GM19238 (cell line): ENCODE results near the gene MYO1D.

Source experiments
- DNase-seq: peaks from one replicate; pipeline ENCODE4 v3.0.0; 2011; ENCODE audit warnings: low spot score; ENCODE audit not compliant: insufficient read length

The MYO1D gene

DNA sequence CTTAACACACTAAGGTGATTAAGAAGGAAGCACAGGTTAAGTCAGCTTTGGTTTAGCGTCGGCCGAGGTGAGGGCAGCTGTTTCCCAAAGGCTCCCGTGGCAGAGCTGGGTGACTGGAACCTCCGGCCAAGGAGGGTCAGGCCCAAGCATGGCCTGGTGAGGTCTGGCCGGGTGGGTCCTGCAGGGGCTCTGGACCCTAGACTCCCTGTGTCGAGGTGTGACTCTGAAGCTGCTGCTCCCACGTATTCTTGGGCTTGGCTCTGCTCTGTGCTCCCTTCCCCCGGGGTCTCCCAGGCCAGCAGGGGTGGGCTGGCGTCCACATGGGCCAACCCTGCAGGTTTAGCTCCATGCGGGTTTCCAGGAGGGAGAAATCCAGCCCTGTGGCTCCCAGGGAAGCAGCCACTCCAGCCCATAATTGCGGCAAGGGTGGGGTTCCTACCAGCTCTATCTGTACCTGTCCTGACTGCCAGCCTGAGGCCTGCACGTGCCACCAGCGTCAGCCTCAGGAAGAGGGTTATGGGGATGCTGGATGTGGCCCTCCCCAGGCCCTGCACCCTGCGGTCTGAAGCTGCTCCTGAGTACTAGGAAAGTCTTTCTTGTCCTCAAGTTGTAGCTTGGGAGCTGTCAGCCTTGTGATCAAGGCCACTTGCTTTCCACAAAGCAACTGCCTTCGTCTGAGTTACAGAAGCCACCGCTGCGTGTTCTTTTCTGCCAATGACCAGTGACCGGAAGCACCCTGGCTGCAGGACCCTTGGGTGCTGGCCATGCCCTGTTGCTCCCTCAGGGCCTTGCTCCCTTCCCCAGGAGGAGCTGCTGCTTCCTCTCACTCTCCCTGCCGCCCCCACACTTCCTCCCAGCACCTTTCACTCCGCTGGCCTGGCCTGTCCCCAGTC, 385.3 kb downstream of the MYO1D start:
- DNase-seq: no peak

DNA sequence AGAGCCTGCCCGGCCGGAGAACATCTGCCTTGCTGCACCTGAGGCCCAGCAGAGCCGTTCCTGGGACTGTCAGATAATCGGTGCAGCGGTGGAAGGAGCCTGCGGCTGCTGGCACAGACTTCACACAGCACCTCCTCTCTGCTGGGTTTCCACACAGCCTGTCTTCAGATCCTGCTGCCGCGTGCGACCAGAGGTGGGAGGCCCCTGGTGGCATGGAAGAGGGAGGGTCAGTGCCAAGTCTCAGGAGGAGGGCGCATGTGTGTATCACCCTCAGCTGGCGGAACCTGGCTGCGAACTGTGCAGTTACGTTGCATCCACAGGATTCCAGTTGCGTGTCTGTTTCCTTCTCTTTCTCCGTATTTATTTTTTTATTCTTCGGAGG, 386.8 kb downstream of the MYO1D start:
- no peak for DNase-seq

DNA sequence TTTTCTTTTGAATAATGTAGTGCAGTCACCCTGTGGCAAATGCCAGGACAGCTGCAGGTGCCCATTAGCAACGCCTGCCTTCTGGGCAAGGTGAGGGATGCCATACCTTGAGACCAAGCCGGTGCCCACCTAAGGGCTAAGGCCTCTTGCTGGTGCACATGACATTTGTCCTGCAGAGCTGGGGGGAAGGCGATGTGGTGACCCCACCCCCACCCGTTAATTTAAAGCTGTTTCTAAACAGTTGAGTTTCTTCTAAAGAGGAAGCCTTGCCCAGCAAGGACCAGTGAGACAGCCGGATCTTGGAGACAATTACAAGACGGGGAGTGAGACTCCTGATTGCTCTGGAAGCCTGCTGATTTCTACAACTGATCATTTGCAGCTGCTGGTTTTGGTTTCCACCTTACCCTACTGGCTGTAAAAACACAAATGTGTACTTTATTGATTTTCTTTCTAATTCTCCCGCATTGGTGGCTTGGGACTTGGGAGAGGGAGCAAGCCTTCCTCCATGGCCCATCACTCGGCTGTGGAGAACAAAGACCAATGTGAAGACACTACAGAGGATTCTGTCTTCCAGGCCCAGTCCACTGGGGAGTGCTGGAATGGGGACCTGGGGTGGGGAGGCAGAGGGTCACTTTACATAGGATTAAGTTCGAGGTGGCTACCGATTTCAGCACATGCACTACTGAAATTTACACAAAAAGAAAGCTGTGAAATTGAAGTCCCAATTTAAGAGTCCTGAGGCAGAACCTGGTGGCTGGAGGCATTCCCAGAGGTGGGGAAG, 387.4 kb downstream of the MYO1D start:
- DNase-seq: no peak

DNA sequence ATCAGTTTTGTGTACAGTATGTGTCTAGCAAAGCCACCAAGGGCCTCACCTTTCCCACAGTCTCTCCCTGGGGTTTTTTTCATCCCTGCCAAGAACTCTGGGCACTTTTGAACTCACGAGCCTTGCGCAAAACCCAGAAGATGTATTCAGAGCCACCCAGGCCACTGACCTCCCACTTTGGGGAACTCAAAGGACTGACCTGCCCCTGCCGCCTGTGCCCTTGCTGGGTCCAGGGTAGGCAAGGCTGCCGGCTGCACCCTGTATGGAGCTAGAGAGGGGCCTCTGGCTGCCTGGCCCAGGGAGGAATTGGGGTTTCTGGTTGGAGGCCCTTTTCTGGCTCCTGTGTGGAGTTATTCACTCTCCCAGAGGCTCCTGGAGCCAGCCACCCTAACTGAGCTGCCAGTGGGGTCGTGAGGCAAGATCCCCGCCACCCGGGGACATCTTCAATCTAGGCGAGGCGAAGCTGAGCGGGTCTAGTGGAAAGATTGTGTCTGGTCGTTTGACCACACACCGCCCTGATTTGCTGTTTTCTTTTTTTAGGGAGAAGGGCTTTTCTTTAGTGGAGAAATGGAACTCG, 388.2 kb downstream of the MYO1D start:
- DNase-seq: no peak

DNA sequence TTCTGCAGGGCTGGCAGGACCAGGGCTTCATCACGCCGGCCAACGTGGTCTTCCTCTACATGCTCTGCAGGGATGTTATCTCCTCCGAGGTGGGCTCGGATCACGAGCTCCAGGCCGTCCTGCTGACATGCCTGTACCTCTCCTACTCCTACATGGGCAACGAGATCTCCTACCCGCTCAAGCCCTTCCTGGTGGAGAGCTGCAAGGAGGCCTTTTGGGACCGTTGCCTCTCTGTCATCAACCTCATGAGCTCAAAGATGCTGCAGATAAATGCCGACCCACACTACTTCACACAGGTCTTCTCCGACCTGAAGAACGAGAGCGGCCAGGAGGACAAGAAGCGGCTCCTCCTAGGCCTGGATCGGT, 388.8 kb downstream of the MYO1D start:
- DNase-seq: no peak

DNA sequence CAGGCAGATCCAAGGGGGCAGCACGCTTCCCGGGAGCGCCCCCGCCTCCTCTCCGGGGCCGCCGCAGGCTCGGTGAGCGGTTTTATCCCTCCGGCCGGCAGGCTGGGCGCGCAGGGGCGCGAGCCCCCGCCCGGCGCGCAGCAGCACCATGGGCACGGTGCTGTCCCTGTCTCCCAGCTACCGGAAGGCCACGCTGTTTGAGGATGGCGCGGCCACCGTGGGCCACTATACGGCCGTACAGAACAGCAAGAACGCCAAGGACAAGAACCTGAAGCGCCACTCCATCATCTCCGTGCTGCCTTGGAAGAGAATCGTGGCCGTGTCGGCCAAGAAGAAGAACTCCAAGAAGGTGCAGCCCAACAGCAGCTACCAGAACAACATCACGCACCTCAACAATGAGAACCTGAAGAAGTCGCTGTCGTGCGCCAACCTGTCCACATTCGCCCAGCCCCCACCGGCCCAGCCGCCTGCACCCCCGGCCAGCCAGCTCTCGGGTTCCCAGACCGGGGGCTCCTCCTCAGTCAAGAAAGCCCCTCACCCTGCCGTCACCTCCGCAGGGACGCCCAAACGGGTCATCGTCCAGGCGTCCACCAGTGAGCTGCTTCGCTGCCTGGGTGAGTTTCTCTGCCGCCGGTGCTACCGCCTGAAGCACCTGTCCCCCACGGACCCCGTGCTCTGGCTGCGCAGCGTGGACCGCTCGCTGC, 389.3 kb downstream of the MYO1D start:
- DNase-seq: no peak

DNA sequence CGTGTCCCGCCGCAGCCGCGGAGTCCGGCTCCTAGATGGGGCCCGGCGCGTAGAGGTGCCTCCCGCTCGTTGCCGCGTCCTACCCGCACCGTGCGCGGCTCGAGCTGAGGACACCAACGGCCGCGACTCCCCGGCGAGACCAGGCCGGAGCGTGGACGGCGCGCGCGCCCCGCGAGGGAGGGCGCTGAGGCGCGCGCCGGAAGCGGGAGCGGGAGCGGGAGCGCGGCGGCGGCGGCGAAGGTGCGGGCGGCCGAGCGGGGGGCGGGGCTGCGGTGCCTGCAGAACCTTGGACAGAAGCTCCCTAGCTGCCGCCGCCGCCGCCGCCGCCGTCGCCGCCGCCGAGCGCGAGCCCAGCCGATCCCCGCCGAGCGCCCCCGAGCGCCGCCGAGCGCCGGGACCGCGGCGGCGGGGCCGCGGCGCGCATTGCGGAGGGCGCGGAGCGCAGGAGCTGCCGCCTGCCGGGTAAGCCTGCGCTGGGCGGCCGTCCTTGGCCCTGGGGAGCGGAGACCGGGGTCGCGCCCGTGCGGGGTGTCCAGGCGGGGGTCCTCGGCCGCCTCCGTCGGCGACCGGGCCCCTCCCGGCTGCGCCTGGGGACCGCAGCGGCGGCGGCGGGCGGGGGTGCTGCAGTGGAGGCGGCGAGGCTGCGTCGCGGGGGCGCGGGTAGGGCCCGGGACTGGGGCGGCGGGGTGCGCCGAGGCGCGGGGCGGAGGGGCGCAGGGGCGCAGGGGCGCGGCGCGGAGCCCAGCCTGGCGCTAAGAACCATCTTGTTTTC, 390.0 kb downstream of the MYO1D start, which contains the start of gene CDK5R1:
CDK5R1 (plus strand) TSS at position 293 of the 772 bp plus-strand sequence. CDS start 628 bp downstream, outside the sequence.
- peak; percentile 78 for DNase-seq

DNA sequence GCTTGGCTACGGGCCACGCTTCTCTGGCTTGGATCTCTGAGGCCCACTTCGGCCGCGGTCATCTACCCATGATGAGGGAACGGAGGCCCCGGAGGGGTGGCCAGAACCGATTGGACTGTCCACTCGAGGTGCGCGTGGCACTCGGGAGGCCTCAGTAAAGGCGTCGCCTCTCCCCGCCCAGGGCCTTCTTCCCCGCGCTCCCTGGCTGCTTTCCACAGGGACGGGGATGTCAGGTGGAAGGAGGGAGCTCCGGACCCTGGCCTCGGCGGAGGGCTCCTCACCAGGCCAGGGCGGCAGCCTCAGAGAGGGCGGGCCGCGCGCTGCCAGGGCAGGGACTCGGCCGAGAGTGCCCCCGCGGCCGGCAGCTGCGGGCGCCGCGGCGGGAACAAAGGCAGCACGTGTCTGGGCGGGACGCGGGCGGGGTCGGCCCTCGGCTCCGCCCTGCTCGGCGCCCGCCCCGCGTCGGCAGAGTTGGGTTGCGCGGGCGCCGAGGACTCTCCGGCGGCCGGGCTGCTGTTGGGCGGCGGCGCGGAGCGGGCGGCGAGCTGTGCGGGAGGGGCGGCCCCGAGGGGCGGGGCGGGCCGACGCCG, 390.7 kb downstream of the MYO1D start:
- peak; percentile 78 for DNase-seq

DNA sequence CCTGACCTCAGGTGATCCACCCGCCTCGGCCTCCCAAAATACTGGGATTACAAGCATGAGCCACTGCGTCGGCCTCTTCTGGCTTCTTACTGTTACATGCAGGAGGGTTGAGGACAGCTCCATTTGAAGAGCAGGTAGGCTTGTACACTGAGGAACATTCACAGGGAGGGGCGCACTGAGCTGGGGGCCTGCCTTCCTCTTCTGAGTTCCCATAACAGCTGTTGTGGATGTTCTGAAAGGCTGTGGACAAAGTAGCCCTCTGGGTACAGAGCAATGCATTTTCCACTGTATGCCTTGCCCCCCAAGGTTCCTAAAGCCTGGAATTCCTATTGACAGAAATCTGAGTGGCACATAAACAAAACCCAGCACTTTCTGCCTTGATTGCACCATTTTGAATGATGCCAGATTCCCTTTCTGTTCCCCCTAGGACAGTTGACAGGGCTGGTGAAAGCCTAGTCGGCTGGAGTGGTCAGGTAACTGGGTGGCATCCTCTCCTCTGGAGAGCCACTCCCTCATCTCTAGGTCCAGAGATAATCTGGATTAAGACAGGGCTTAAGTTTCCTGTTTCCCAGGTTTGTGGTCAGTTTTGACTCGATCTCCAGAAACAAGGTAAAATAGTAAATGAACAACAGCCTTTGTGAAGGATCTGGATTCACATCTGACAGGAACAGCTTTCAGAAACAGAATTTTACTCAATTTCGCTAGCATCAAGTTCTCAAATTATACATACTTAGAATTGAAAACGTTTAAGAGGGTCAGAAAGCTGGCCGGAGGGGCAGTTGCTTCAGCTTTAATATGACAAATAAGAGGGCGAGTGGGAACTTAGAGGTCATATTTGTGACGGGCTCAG, 391.4 kb downstream of the MYO1D start:
- no peak for DNase-seq

DNA sequence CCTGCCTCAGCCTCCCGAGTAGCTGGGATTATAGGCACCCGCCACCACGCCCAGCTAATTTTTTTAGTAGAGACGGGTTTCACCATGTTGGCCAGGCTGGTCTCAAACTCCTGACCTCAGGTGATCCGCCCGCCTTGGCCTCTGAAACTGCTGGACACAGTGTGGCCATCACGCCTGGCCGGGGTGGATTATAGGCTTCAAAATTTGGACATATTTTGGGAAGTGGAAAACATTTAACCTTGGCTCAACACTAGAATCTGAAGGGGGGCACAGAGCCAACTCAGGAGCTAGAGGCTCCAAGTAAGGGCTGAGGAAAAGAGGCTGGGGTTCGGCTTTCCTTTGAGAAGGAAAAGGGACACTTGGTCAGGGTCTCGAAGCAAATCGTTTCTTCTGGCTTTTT, 392.3 kb downstream of the MYO1D start:
- no peak for DNase-seq

DNA sequence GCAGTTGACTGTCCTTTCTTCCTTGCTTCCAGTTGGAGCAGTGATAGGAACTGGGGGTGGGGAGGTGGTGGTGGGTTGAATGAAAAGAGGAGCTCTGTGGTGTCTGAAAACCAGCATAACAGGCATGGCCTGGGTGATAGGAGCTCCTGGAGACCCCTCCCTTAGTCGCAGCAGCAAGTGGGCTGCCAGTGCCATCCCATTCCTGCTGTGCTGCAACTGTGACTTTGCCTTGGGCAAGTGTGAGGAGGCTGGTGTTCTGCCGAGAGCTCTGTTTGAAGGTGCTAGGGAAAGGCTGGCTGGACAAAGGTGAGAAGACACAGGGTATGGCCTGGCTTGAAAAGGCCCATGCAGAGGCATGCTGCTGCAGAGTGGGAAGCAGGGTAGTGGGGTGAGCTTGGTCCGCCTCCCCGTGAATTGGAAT, 392.9 kb downstream of the MYO1D start:
- DNase-seq: no peak

DNA sequence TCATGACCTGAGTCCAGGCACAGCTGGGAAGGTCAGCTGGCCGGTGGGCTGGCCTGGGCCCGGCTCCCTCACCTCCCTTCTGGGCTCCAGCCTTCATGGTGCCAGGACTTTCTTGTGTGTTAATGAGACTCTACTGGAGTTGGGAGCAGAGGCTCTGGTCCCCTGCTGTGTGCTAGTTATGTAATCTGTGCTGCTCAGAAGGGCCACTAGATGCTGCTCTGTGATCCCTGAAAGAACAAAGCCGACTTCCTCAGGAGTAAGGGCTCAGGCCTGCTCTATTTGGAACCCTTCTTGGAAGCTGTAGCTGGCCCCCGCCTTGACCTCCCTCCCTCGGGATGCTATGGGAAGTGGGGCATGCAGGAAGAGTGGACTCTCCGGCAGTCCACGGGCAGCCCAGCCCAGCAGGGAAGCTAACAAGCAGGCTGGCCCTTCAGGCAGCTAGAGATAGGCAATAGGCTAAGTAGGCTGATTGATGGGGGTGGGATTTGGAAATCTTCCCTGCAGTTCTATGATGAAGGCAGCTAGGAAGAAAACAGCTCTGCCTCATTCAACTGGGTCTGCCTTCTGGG, 393.4 kb downstream of the MYO1D start:
- DNase-seq: peak; percentile 58

DNA sequence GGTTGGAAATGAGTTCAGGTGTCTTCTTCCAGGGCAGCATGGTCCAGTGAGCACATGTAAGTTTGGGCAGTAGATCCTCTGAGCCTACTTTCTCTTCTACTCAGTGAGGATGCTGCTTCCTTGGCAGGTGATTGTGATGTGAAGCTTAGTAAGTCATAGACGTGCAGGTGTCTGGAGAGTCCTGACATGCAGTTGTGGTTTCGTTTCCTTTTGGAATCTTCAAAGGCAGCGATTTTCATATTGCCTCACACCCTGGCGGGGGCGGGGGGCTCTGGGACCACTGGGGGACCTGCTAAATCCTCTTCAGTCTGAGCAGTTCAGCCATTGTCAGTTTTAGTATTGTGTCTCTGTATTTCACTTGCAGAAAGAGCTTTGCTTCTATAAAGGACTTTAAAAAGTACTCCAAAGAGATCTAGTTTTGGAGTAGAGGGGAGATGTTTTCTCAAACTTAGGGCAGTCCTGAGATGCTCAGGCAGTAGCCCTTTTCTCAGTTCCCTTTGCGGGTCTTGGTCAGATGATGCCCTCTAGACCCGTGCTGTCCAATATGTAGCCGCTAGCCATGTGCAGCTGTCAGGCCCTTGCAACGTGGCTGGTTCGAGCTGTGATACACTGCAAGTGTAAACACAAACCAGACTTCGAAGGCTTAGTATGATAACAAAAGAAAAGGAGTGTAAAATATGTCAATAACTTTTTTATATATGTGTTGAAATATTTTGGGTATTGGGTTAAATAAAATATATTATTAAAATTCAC, 394.2 kb downstream of the MYO1D start:
- no peak for DNase-seq

DNA sequence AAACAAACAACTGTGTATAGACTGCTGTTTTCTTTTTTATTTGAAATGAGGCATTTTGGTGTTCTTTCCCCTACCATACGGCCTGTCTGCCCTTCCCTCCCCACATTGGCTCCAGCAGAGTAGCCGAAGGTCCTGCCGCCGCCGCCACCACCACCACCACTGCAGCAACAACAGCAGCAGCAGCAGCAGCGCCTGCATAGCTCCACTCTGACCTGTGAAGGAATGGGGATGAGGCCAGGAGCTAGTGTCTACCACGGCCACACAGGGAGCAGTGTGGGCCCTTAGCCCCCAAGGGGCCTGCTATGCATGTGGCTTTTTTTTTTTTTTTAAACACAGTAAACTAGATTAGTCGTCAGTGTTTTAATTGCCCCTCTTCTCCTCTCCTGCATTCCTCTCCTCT, 395.7 kb downstream of the MYO1D start:
- no peak for DNase-seq

DNA sequence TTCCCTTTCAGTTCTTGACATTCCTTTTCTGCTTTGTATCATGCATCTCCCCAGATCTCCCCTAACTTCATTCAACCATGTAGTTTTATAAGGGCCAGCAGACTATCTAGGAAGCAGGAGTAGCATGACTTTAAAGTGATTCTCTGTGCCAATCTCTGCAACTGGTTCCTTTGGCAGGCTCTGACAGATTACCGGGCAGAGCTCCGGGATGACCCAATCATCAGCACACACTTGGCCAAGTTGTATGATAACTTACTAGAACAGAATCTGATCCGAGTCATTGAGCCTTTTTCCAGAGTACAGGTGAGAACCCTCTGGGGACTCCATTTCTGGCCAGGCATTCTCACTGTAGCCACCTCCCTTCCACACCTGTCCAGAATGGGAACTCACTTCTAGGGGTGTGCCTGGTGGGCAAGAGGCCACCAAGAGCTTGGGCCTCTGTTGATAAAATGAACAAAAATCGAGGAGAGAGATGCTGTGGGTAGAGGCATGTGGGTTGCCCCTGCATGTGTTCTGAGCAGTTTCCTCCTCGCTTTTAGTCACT, 397.8 kb downstream of the MYO1D start:
- DNase-seq: no peak

DNA sequence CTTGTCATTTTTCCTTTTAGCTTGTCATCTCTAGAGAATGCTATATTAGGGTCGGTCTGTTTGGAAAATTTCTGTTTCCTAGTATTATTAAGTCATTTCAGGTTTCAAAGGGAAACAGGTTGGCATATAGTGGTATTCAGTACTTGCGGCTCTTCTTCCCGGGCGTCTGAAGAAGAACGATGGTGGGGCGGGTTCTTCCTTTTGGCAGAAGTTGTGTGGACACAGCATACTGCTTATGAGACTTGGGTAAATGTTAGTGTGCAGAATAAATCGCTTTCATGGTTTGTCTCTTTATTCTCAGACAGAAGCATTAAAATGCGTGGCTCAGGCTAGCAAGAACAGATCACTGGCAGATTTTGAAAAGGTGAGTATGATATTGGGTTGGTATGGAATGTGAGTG, 399.7 kb downstream of the MYO1D start:
- DNase-seq: no peak

DNA sequence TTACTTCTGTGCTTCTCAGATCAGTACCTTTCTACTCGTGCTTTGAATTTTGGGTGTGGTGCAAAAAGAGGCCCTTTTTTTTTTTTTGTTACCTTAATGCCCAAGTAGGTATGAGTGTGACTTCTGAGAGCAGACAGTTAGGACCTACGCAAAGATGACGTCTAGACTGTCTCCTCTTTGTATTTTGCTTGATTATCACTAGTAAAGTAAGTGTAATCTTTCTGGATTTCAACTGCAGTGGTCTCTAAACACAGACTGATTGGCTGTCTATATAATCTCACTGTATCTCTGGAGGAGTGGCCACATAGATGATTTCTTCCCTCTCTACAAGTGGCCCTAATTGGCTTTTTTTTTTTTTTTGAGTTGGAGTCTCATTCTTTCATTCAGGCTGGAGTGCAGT, 401.7 kb downstream of the MYO1D start:
- DNase-seq: no peak

DNA sequence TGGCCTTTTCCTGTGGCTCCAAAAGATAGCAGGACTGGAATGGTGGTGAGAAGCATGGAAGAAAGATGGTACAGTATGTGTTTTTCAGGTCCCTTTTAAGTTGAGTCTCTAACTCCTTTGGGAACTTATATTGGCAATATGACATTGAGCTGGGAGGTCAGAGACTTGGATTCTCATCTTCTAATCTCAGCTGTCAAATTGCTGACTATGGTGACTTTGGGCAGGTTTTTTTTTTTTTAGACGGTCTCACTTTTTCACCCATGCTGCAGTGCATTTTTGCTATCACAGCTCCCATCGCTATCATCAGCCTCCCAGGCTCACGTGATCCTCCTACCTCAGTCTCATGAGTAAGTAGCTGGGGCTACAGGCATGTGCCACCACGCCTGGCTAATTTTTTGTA, 405.3 kb downstream of the MYO1D start:
- no peak for DNase-seq
